ENCODE results near the gene ACSL3.

GRCh38 chr2:222903234-222904220 is 42.7 kb downstream of the ACSL3 start:
- TF ChIP-seq ISL1 (CRISPR knock-in tag; IDR thresholded peaks at IDR 0.05) (no peak), PPARA (CRISPR knock-in tag; IDR thresholded peaks at IDR 0.05; ENCODE audit: borderline replicate concordance) (no peak), ZFP30 (CRISPR knock-in tag; IDR thresholded peaks at IDR 0.05) (no peak), BACH2 (CRISPR knock-in tag; IDR thresholded peaks at IDR 0.05; ENCODE audit: borderline replicate concordance) (no peak), CREB5 (CRISPR knock-in tag; IDR thresholded peaks at IDR 0.05; ENCODE audit: low read depth) (no peak), SNAI2 (CRISPR knock-in tag; IDR thresholded peaks at IDR 0.05) (no peak), ZFP3 (CRISPR knock-in tag; IDR thresholded peaks at IDR 0.05) (no peak), ARNTL (CRISPR knock-in tag; IDR thresholded peaks at IDR 0.05; ENCODE audit: borderline replicate concordance, low read depth) (no peak), ZC3H10 (CRISPR knock-in tag; IDR thresholded peaks at IDR 0.05) (no peak)
- TF ChIP-seq, protein P1, sequence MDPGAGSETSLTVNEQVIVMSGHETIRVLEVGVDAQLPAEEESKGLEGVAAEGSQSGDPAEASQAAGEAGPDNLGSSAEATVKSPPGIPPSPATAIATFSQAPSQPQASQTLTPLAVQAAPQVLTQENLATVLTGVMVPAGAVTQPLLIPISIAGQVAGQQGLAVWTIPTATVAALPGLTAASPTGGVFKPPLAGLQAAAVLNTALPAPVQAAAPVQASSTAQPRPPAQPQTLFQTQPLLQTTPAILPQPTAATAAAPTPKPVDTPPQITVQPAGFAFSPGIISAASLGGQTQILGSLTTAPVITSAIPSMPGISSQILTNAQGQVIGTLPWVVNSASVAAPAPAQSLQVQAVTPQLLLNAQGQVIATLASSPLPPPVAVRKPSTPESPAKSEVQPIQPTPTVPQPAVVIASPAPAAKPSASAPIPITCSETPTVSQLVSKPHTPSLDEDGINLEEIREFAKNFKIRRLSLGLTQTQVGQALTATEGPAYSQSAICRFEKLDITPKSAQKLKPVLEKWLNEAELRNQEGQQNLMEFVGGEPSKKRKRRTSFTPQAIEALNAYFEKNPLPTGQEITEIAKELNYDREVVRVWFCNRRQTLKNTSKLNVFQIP (CRISPR knock-in tag; IDR thresholded peaks at IDR 0.05; ENCODE audit: borderline replicate concordance, low read depth): no peak
- TF ChIP-seq, protein P2, sequence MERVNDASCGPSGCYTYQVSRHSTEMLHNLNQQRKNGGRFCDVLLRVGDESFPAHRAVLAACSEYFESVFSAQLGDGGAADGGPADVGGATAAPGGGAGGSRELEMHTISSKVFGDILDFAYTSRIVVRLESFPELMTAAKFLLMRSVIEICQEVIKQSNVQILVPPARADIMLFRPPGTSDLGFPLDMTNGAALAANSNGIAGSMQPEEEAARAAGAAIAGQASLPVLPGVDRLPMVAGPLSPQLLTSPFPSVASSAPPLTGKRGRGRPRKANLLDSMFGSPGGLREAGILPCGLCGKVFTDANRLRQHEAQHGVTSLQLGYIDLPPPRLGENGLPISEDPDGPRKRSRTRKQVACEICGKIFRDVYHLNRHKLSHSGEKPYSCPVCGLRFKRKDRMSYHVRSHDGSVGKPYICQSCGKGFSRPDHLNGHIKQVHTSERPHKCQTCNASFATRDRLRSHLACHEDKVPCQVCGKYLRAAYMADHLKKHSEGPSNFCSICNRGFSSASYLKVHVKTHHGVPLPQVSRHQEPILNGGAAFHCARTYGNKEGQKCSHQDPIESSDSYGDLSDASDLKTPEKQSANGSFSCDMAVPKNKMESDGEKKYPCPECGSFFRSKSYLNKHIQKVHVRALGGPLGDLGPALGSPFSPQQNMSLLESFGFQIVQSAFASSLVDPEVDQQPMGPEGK (CRISPR knock-in tag; IDR thresholded peaks at IDR 0.05; ENCODE audit: borderline replicate concordance): no peak

Data from SK-N-SH treated with all-trans-retinoic acid at 6 μM for 48 hours (cell line).